Ramos (cell line): ENCODE data around the gene PPP1R9A.

Experiments
- in situ Hi-C: fragments of 300-500 bp; cut with MboI; formaldehyde crosslinking; loops from one replicate; pipeline ENCODE4 v1.14.3; 2022; ENCODE audit warnings: low sequenced_read_pairs; ENCODE audit not compliant: unreplicated experiment

The PPP1R9A gene

GRCh38 chr7:94907026-94907810 lies at the start of gene PPP1R9A:
TSS of gene PPP1R9A (plus strand) at chr7:94907594. CDS start at chr7:94910114, 2,520 bp downstream.
- in situ Hi-C loops = no loop called here

- in situ Hi-C loops = no loop called here
These were observed 36.3 kb upstream of the PPP1R9A start for GRCh38 chr7:94871132-94871531.

DNA sequence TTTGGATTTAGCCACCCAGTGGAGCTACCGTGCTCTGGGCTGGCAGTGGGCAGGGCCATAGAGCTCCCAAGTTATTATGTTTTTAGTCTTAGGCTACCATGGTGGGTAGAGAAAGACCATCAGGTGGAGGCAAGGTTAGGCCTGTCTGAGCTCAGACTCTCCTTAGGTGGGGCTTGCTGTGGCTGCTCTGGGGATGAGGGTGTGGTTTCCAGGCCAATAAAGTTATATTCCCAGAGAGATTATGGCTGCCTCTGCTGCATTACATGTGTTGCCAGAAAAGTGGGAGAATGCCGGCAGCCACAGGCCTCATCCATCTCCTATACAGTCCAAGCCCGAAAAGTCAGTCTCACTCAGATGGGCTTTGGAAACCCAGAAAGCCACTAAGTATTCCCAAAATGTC lies 34.2 kb upstream of the PPP1R9A start:
- in situ Hi-C loops = no loop called here

DNA sequence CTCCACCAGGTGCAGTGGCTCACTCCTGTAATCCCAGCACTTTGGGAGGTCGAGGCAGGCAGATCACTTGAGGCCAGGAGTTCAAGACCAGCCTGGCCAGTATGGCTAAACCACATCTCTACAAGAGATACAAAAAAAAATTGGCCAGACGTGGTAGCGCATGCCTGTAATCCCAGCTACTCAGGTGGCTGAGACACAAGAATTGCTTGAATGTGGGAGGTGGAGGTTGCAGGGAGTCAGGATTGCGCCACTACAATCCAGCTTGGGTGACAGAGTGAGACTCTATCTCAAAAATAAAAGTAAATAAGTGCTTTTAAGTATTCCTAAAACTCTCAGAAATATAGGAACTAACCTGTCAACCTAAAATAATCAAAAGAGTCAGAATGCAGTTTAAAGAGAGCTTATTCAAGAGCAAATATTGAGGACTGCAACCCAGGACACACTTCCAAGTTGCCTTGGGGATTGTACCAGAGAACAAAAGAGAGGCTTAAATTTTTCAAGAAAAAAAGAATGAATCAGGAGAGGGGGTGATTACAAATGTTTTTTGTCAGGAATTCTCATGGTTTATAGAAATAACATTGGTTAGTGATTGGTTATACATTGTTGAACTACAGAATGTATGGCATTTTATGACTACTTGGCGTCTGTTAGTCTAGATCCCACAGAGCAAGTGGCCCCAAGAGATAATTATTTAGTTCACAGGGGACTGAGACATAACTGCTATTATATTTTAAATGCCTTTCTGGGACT lies 33.2 kb upstream of the PPP1R9A start:
- in situ Hi-C loops = no loop called here

DNA sequence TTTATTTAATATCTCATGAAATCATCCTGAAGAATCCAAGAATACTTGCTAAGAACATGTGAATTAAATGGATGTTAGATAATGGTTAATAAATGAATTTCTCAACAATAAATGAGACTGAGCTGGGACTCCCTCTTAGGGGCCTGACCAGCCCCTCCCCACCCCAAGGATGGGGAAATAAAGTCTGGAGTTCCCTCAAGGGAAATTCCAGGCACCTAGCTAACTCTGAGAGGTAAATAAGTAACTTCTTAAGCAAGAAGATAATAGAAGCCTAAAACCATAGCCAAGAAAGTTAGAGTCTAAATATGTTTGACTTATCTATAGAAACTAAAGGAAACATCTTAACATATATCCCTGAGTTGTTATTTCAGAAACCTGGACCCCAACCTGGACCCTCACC lies 32.2 kb upstream of the PPP1R9A start:
- in situ Hi-C loops = no loop called here

- in situ Hi-C loops = no loop called here
These were observed 29.4 kb upstream of the PPP1R9A start for GRCh38 chr7:94877731-94878670.

DNA sequence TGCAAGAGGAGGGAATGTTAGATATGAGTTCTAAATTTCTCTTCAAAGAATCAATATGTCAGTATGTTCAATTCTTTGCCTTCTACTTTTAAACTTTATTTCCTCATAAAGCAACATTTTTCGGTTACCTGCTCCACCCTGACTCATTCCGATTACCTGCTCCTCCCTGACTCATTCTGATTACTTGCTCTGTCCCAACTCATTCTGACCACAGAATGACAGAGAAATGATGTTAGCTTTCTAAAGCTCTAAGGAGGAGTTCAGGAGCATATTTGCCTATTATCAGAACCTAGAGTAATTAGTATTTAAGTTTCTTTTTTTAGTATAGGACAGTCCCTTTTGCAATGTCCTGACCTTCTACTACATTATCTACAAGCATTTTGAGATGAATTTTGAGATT lies 24.5 kb upstream of the PPP1R9A start:
- in situ Hi-C loops = no loop called here

DNA sequence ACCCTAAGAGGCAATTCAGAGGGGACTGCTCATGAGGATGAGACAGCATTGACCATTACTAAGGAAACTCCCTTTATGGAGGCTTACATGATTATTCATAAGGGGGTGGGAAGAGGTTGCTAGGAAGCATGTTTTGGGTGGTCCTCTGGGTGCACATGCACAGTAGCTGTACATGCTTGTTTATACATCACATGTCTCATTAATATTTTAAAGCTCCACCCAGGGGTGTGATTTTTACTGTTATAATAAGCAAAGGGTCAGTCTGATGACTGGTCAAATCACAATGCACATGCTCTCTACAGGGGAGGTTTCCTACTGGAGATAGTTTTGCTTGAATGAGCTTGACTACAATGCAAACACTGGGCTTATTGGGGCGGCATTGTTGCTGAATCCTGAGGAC lies 23.8 kb upstream of the PPP1R9A start:
- in situ Hi-C loops = no loop called here

DNA sequence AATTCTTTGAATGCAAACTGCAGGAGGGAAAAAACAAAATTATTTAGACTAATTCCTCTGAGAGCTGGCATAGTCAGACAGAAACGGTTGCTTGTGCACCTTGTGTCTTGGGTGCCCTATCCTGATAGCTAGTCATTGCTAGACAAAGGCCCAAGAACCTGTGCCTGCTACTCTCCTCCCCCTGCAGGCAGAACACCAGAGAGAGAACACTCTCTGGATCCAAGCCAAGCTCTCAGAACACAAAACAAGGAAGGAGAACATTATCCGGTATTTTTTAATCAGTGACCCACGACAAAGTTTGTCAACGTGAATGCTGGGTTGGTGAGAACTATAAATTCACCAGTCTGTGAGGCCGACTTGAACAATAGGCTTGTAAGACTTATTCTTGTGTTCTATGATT lies 18.8 kb upstream of the PPP1R9A start:
- in situ Hi-C loops = no loop called here

- in situ Hi-C loops = no loop called here
These were observed 18.3 kb upstream of the PPP1R9A start for GRCh38 chr7:94888995-94889523.

- in situ Hi-C loops = no loop called here
These were observed 17.2 kb upstream of the PPP1R9A start for GRCh38 chr7:94890216-94890615.

DNA sequence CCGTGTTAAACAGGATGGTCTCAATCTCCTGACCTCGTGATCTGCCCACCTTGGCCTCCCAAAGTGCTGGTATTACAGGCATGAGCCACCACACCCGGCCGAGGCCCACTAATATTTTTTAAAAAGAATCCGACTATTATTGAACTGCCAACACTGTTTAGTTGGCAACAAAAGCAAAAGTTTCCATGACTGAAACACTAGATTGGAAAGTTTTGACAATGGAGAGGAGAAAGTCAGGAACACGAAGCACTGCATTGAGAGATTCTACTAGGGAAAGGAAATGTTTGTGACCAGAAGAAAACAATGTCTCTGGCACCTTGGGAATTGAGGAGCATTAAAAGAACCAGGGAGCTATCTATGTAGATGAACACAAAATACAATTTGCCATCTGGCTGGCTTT lies 13.7 kb upstream of the PPP1R9A start:
- in situ Hi-C loops = no loop called here

DNA sequence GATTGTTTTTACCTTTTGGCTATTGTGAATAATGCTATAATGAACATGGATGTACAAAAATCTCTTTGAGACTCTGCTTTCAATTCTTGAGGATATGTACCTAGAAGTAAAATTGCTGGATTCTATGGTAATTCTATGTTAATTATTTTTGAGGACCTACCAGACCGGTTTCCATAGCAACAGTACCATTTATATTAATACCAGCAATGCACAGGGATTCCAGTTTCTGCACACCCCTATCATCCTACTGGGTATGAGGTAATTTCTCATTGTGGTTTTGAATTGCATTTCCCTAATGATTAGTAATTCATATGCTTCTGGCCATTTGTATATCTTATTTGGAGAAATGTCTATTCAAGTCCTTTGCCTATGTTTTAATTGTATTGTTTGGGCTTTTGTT lies 9.9 kb upstream of the PPP1R9A start:
- in situ Hi-C loops = no loop called here

GRCh38 chr7:94898340-94898739 lies 9.1 kb upstream of the PPP1R9A start:
- in situ Hi-C loops = no loop called here

DNA sequence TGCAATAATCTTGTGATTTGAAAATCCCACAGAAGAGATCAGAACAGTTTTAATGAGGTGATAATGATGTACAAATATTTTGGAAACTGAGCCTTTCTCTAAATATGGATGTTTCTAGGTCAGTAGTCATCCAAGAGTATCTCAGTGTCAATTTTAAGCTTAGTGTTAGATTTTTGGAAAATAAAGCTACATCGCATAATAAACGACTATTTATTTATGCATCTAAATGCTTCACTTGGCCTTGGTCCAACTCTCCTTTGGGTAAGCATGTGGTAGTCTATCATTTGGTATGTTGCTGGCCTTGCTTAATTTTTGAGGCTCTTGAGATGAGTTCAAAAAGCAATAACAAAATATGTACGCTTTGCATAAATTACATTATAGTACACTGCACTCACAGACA lies 5.4 kb upstream of the PPP1R9A start:
- in situ Hi-C loops = no loop called here

DNA sequence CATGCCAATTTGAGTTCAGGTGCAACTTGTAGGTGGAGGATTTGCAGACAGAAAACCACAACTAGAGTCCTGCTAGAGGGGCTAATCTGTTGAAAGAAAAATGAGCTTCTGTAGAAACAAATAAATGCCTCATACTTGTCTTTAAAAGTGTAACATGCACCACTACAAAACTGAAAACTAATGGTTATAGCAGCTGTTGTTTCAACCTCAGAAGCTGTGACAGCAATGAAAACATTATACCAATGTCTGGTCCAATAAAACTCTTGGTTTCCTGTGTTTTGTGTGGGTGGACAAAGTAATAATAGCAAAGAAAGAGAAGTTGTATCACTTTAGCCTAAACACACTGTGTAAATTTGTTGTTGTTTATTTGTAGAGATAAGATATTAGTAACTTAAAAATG lies 3.4 kb upstream of the PPP1R9A start:
- in situ Hi-C loops = no loop called here

DNA sequence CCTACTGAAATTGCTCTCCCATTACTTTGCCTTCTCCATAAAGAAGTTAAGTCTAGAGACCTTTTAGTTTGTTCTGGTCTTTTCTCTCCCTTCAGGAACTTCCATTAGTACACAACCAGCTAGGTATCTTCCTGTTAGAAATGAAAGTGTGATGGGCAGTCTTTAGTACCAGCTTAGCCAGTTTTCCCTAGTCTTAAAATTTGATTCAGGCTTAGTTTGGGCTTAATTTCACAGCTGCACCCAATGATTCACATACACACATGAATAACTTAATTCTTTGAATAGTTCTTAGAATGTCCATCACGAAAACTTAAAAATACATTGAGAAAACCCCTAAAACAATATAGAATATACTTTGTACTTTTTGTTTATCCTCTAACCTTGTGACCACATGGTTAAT lies 2.4 kb upstream of the PPP1R9A start:
- in situ Hi-C loops = no loop called here

DNA sequence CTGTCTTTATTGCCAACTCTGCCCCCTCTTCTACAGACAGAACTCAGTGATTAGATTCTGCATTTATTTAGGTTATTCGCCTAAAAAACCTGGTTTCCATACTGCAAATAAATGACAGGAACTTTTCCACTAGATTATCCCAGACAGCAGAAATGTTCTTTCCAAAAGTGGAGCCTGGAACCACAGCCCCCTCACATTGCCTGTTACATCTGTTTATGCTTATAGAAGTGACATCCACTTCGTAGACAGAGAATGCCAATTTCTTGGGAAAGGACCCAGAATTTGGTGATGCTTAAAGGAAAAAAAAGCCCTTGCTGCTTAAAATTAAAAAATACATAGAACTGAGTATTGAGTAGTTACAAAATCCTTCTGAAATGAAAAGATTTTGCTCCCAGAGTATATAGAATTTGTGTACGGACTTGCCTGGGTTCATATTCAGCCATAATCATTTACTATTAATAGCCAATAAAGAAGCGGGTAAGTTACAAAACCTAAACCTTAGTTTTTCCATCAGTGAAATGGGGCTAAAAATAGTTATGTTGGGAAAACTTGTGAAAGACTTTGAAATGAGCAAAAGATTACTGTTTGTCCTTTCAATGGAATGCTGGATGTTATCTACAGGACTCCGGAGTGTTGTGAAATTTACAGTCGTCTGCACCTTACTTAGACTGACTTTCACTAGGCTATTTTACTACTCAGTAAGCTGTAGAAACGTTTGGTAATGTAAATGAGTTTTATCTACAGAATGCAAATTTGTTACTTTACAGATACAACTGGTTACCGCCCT lies 1.1 kb upstream of the PPP1R9A start:
- in situ Hi-C loops = no loop called here

DNA sequence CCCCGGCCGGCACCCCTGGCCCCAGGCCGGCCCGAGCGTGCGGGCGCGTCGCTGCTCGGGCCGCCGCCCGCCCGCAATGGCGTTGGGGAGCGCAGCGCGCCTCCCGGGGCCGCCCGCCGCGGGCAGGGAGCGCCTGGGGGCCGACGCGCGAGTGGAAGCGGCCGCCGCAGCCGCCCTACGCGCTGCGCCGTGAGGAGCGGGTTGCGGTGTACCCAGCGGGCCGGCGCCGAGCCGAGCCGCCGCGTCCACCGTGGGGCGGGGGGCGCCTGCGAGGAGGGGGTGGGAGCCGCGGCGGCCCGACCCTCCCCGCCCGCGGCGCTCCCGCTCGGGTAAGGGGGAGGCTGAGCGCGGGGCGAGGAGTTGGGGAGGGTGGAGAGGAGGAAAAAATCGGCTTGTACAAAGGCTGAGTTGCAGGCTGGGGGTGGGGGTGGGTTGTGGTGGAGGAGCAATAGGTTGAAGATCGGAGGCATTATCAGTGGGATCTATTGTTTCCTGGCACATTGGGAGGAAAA lies 473 bp downstream of the PPP1R9A start:
- in situ Hi-C loops = no loop called here
